Measurements from ENCODE around the gene TFAP2B.

DNA sequence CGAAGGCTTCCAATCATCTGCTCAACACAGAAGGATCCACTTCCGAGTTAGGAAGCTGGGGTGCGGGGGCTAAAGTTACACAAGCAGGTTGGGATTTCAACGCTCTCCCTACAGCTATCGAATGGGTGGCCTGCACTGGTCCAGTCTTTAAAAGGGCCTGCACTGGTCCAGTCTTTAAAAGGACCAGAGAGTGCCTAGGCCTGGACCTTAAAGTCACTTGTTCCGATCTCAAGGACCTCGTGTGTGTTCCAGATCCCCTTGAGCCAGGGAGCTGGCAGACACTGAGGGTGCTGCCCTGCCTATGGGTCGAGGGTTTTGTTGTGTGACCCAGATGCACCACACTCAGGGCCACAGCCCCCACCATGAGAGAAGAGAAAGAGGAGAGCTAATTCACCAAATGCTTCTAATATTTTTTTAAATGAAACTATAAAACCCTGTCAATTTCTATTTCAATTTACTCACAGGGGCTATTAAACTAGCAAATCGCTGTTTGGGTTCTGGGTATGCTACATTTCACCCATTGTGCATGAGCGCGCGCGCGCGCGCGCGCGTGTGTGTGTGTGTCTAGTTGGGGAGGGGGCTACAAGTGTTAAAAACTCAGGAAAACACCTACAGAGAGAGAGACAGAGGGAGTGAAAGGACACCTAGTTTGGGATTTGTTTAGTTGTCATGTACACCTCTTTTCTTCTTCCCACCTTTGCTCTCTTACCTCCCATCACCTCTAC, 7.5 kb downstream of the TFAP2B start:
- TF ChIP-seq, protein P1, sequence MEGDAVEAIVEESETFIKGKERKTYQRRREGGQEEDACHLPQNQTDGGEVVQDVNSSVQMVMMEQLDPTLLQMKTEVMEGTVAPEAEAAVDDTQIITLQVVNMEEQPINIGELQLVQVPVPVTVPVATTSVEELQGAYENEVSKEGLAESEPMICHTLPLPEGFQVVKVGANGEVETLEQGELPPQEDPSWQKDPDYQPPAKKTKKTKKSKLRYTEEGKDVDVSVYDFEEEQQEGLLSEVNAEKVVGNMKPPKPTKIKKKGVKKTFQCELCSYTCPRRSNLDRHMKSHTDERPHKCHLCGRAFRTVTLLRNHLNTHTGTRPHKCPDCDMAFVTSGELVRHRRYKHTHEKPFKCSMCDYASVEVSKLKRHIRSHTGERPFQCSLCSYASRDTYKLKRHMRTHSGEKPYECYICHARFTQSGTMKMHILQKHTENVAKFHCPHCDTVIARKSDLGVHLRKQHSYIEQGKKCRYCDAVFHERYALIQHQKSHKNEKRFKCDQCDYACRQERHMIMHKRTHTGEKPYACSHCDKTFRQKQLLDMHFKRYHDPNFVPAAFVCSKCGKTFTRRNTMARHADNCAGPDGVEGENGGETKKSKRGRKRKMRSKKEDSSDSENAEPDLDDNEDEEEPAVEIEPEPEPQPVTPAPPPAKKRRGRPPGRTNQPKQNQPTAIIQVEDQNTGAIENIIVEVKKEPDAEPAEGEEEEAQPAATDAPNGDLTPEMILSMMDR (conservative IDR thresholded peaks at IDR 0.05 in 1 of 2, IDR thresholded peaks at IDR 0.05 in 1 of 2; ENCODE audit: extremely low read depth in 1 of 2, insufficient read depth in 1 of 2, low read depth in 1 of 2, low read length in 2 of 2), result no peak
- peak; percentile 6 for TF ChIP-seq EZH2 (IDR thresholded peaks at IDR 0.05; ENCODE audit: borderline replicate concordance, low read length)
